GM23248 (cell line): Measurements from ENCODE around the gene GMCL2. TPM values are rescaled to one million over a fixed set of nuclear protein-coding genes. Genes with fewer than 3 reads are reported as not detected.

Experiments used
- DNase-seq: peaks from one replicate; pipeline ENCODE4 v3.0.0-alpha.2; 2015
- H2AFZ ChIP-seq: fragments of 200-600 bp; sonication (generic); 2 replicates; pipeline ENCODE4 v1.6.1; 2016; ENCODE audit warnings: antibody characterized with exemption
- H3F3A ChIP-seq: fragments of 200-600 bp; sonication (generic); 2 replicates; pipeline ENCODE4 v1.6.1; 2016; ENCODE audit warnings: mild to moderate bottlenecking, antibody characterized with exemption, mixed run types; ENCODE audit not compliant: insufficient read depth
- H3K27ac ChIP-seq: fragments of 200-600 bp; sonication (generic); 2 replicates; pipeline ENCODE4 v1.5.1; 2016; ENCODE audit warnings: mild to moderate bottlenecking
- H3K27me3 ChIP-seq: fragments of 200-600 bp; sonication (generic); replicated peaks from 2 replicates; pipeline ENCODE4 v1.6.1; 2016; ENCODE audit warnings: mild to moderate bottlenecking; ENCODE audit not compliant: insufficient read depth
- H3K36me3 ChIP-seq: fragments of 200-600 bp; sonication (generic); 2 replicates; pipeline ENCODE4 v1.6.1; 2016; ENCODE audit warnings: low read depth, mild to moderate bottlenecking
- H3K4me1 ChIP-seq: fragments of 200-600 bp; sonication (generic); 2 replicates; pipeline ENCODE4 v1.6.1; 2016; ENCODE audit warnings: mild to moderate bottlenecking; ENCODE audit not compliant: insufficient read depth
- H3K4me2 ChIP-seq: fragments of 200-600 bp; sonication (generic); one replicate; pipeline ENCODE4 v1.6.1; 2016; ENCODE audit warnings: mild to moderate bottlenecking; ENCODE audit not compliant: unreplicated experiment
- H3K4me3 ChIP-seq: fragments of 200-600 bp; sonication (generic); 2 replicates; pipeline ENCODE4 v1.5.1; 2016; ENCODE audit warnings: mild to moderate bottlenecking
- H3K79me2 ChIP-seq: fragments of 200-600 bp; sonication (generic); 2 replicates; pipeline ENCODE4 v1.6.1; 2016; ENCODE audit warnings: mild to moderate bottlenecking; ENCODE audit not compliant: insufficient read depth
- H3K9ac ChIP-seq: fragments of 200-600 bp; sonication (generic); 2 replicates; pipeline ENCODE4 v1.6.1; 2016; ENCODE audit warnings: mild to moderate bottlenecking
- H3K9me2 ChIP-seq: fragments of 200-600 bp; sonication (generic); 2 replicates; pipeline ENCODE4 v1.6.1; 2016; ENCODE audit warnings: mixed run types, mild to moderate bottlenecking, moderate library complexity; ENCODE audit not compliant: insufficient read depth
- H3K9me3 ChIP-seq: fragments of 200-600 bp; sonication (generic); one replicate; pipeline ENCODE4 v1.6.1; 2017; ENCODE audit warnings: low read depth
- H4K20me1 ChIP-seq: fragments of 200-600 bp; sonication (generic); 2 replicates; pipeline ENCODE4 v1.6.0; 2016; ENCODE audit not compliant: insufficient read depth
- EZH2 ChIP-seq: fragments of 200-600 bp; sonication (generic); IDR thresholded peaks from 2 replicates; pipeline ENCODE4 v1.6.1; 2018; ENCODE audit warnings: antibody characterized with exemption, mild to moderate bottlenecking; ENCODE audit not compliant: insufficient read depth, poor library complexity, severe bottlenecking
- EZH2phosphoT487 ChIP-seq: fragments of 200-600 bp; sonication (generic); IDR thresholded peaks from 2 replicates; pipeline ENCODE4 v1.6.1; 2018; ENCODE audit warnings: antibody characterized with exemption, moderate library complexity, mild to moderate bottlenecking, low read depth; ENCODE audit not compliant: insufficient read depth
- WGBS, 2 experiments: methylation state at CpG; one replicate each; pipeline ENCODE4 v1.1.6; 2015 to 2017; ENCODE audit warnings: low lambda C conversion rate in 2 of 2, low coverage in 1 of 2; ENCODE audit errors: missing lambda C conversion rate in 2 of 2; 5-methylcytosine and 5-hydroxymethylcytosine counted together
- in situ Hi-C: fragments of 300-500 bp; cut with MboI; formaldehyde crosslinking; loops from 2 replicates; pipeline ENCODE4 v1.15.0; 2020
- polyA plus RNA-seq: library from polyadenylated mRNA; unstranded; fragments of >200 nt; fragmentation: Nextera tagmentation; extraction: Ambion mirVana; gene quantifications from 2 replicates; pipeline ENCODE4 v1.2.1, GENCODE V29; 2016
- total RNA-seq: library from RNA; depleted of rRNA; stranded (reverse); fragments of >200 nt; shearing (Covaris generic); gene quantifications from 2 replicates; pipeline ENCODE4 v1.2.3, GENCODE V29; 2014

Gene GMCL2
- total and polyA plus RNA-seq, 2 experiments from 2014 or later = not detected

GRCh38 chr5:178192787-178193186 is 5.6 kb upstream of the GMCL2 start:
- Histone ChIP-seq H3K36me3 (no peaks in the 10 kb centered on the region), H4K20me1 (no peaks in the 10 kb centered on the region), H3K79me2 (no peaks in the 10 kb centered on the region), H3K9me3 (no peaks in the 10 kb centered on the region), H3F3A (no peaks in the 10 kb centered on the region), H3K9ac (no peak overlapping the region), H3K4me2 (no peak overlapping the region), H3K27me3 (peaks cover 13% of the 10 kb centered on the region), H3K27ac (no peak overlapping the region), H3K4me1 (0 out of 2 replicates have a peak, but pooled peaks cover 3% of the 10 kb centered on the region), H3K9me2 (no peaks in the 10 kb centered on the region), H2AFZ (no peak overlapping the region), H3K4me3 (no peak overlapping the region)
- 52 to 65% methylated on average over 7 of the region's 7 CpGs for WGBS, 2 experiments
- DNase-seq = no peak
- in situ Hi-C loops = no loop called here
- TF ChIP-seq EZH2 (no peak), EZH2phosphoT487 (no peak)

GRCh38 chr5:178192244-178192643 is 5.1 kb upstream of the GMCL2 start:
- in situ Hi-C loops = no loop called here
- peaks cover 13% of the 10 kb centered on the region for H3K27me3 ChIP-seq
- H3K4me3 ChIP-seq = no peak overlapping the region
- no peaks in the 10 kb centered on the region for H4K20me1 ChIP-seq
- H2AFZ ChIP-seq = no peak overlapping the region
- H3K36me3 ChIP-seq = no peaks in the 10 kb centered on the region
- no peak overlapping the region for H3K4me2 ChIP-seq
- no peak overlapping the region for H3K9ac ChIP-seq
- H3K4me1 ChIP-seq = 0 out of 2 replicates have a peak, but pooled peaks cover 3% of the 10 kb centered on the region
- no peaks in the 10 kb centered on the region for H3F3A ChIP-seq
- 34 to 36% methylated on average over 2 of the region's 2 CpGs for WGBS, 2 experiments
- H3K27ac ChIP-seq = no peak overlapping the region
- no peaks in the 10 kb centered on the region for H3K79me2 ChIP-seq
- no peaks in the 10 kb centered on the region for H3K9me2 ChIP-seq
- DNase-seq = peak; percentile 34
- no peaks in the 10 kb centered on the region for H3K9me3 ChIP-seq
- TF ChIP-seq EZH2 = no peak
- TF ChIP-seq EZH2phosphoT487 = no peak

GRCh38 chr5:178191661-178192060 is 4.5 kb upstream of the GMCL2 start:
- in situ Hi-C loops = no loop called here
- H3K79me2 ChIP-seq = no peaks in the 10 kb centered on the region
- WGBS, 2 experiments = 84 to 89% methylated on average over 4 of the region's 4 CpGs

GRCh38 chr5:178189433-178189832 is 2.3 kb upstream of the GMCL2 start:
- H3K4me3 ChIP-seq = no peak overlapping the region
- TF ChIP-seq EZH2 = no peak
- in situ Hi-C loops = no loop called here
- DNase-seq = no peak
- no peak overlapping the region for H3K27ac ChIP-seq
- no peaks in the 10 kb centered on the region for H3K36me3 ChIP-seq
- no peaks in the 10 kb centered on the region for H3K79me2 ChIP-seq
- H3K4me1 ChIP-seq = 0 out of 2 replicates have a peak, but pooled peaks cover 3% of the 10 kb centered on the region
- WGBS, 2 experiments = 75 to 85% methylated on average over 2 of the region's 2 CpGs
- peaks cover 2% of the 10 kb centered on the region; the same call in 1 of the 2 replicates for H3K27me3 ChIP-seq
- H3K4me2 ChIP-seq = no peak overlapping the region
- 0 out of 2 replicates have a peak, but pooled peaks cover 4% of the 10 kb centered on the region for H3F3A ChIP-seq
- no peaks in the 10 kb centered on the region for H4K20me1 ChIP-seq
- H3K9me2 ChIP-seq = no peaks in the 10 kb centered on the region
- H2AFZ ChIP-seq = no peak overlapping the region
- H3K9ac ChIP-seq = no peak overlapping the region
- H3K9me3 ChIP-seq = no peaks in the 10 kb centered on the region

More at GRCh38 chr5:178191661-178192060, 4.5 kb upstream of the GMCL2 start:
- Histone ChIP-seq H4K20me1 (no peaks in the 10 kb centered on the region), H3K27ac (no peak overlapping the region), H3K9ac (no peak overlapping the region), H3K4me3 (no peak overlapping the region), H3K4me1 (0 out of 2 replicates have a peak, but pooled peaks cover 3% of the 10 kb centered on the region), H3K4me2 (no peak overlapping the region), H3K9me2 (no peaks in the 10 kb centered on the region), H3K9me3 (no peaks in the 10 kb centered on the region), H3F3A (0 out of 2 replicates have a peak, but pooled peaks cover 1% of the 10 kb centered on the region), H3K27me3 (peaks cover 13% of the 10 kb centered on the region), H2AFZ (no peak overlapping the region), H3K36me3 (no peaks in the 10 kb centered on the region)
- no peak for DNase-seq
- TF ChIP-seq EZH2phosphoT487 = no peak
- TF ChIP-seq EZH2 = no peak
